Measurements from ENCODE around the gene ZNRF4. TPM values are rescaled to one million over a fixed set of nuclear protein-coding genes. Genes with fewer than 3 reads are reported as not detected.
"Not testable (repeated sequence)": the region's sequence is repeated elsewhere in the genome, so short reads cannot be mapped to it uniquely, and the experiment has no call there.

The ZNRF4 gene
- polyA plus RNA-seq, 4 donors = not detected

GRCh38 chr19:5484398-5485285 lies 29.4 kb downstream of the ZNRF4 start:
- no peak overlapping the region for H3K27ac ChIP-seq (ENCODE audit: low read depth in 1 of 3, low read length in 2 of 3)
- H3K4me1 ChIP-seq (ENCODE audit: control insufficient read depth in 3 of 3, insufficient read depth in 2 of 3, low read depth in 1 of 3, low read length in 2 of 3) = no peaks in the 10 kb centered on the region
- FAIRE-seq (no peak), DNase-seq (peak in 1 of 2 donors; percentile 9)
- WGBS, 3 donors = 15 to 23% (median 20%) methylated on average over 13 of the region's 13 CpGs
- no peaks in the 10 kb centered on the region for H3K36me3 ChIP-seq (ENCODE audit: control insufficient read depth in 3 of 3, insufficient read depth in 2 of 3, low read depth in 1 of 3, low read length in 3 of 3)
- peaks cover 0 to 16% of the 10 kb centered on the region in 2 donors for H3K9me3 ChIP-seq (ENCODE audit: control insufficient read depth in 2 of 2, insufficient read depth in 1 of 2, low read depth in 1 of 2, low read length in 1 of 2)
- no peak overlapping the region for H3K4me3 ChIP-seq (ENCODE audit: low read depth in 1 of 3, low read length in 3 of 3)
- H3K27me3 ChIP-seq (ENCODE audit: control insufficient read depth in 3 of 3, insufficient read depth in 3 of 3, low read length in 3 of 3) = peaks cover 0 to 12% (median 4%) of the 10 kb centered on the region in 3 donors

GRCh38 chr19:5485286-5485636 lies 30.0 kb downstream of the ZNRF4 start:
- FAIRE-seq = no peak
- H3K4me1 ChIP-seq (ENCODE audit: control insufficient read depth in 3 of 3, insufficient read depth in 2 of 3, low read depth in 1 of 3, low read length in 2 of 3) = no peaks in the 10 kb centered on the region
- H3K9me3 ChIP-seq (ENCODE audit: control insufficient read depth in 2 of 2, insufficient read depth in 1 of 2, low read depth in 1 of 2, low read length in 1 of 2) = peaks cover 0 to 16% of the 10 kb centered on the region in 2 donors
- H3K36me3 ChIP-seq (ENCODE audit: control insufficient read depth in 3 of 3, insufficient read depth in 2 of 3, low read depth in 1 of 3, low read length in 3 of 3) = no peaks in the 10 kb centered on the region
- DNase-seq = no peak
- H3K27me3 ChIP-seq (ENCODE audit: control insufficient read depth in 3 of 3, insufficient read depth in 3 of 3, low read length in 3 of 3) = peaks cover 0 to 8% (median 4%) of the 10 kb centered on the region in 3 donors
- 58 to 69% (median 65%) methylated on average over 3 of the region's 3 CpGs for WGBS, 3 donors
- H3K27ac ChIP-seq (ENCODE audit: low read depth in 1 of 3, low read length in 2 of 3) = no peak overlapping the region
- no peak overlapping the region for H3K4me3 ChIP-seq (ENCODE audit: low read depth in 1 of 3, low read length in 3 of 3)

GRCh38 chr19:5485658-5486057 lies 30.4 kb downstream of the ZNRF4 start:
- H3K4me3 ChIP-seq (ENCODE audit: low read depth in 1 of 3, low read length in 3 of 3); H3K27ac ChIP-seq (ENCODE audit: low read depth in 1 of 3, low read length in 2 of 3); H3K27me3 ChIP-seq (ENCODE audit: control insufficient read depth in 3 of 3, insufficient read depth in 3 of 3, low read length in 3 of 3); H3K36me3 ChIP-seq (ENCODE audit: control insufficient read depth in 3 of 3, insufficient read depth in 2 of 3, low read depth in 1 of 3, low read length in 3 of 3); H3K4me1 ChIP-seq (ENCODE audit: control insufficient read depth in 3 of 3, insufficient read depth in 2 of 3, low read depth in 1 of 3, low read length in 2 of 3); FAIRE-seq; DNase-seq: not testable (repeated sequence)
- H3K9me3 ChIP-seq (ENCODE audit: control insufficient read depth in 2 of 2, insufficient read depth in 1 of 2, low read depth in 1 of 2, low read length in 1 of 2) = peaks cover 0 to 16% of the 10 kb centered on the region in 2 donors
- WGBS, 3 donors = 76 to 91% (median 85%) methylated on average over 4 of the region's 4 CpGs

GRCh38 chr19:5487222-5487621 lies 32.0 kb downstream of the ZNRF4 start:
- Histone ChIP-seq H3K27ac (ENCODE audit: low read depth in 1 of 3, low read length in 2 of 3) (no peak overlapping the region), H3K9me3 (ENCODE audit: control insufficient read depth in 2 of 2, insufficient read depth in 1 of 2, low read depth in 1 of 2, low read length in 1 of 2) (peaks cover 0 to 8% of the 10 kb centered on the region in 2 donors), H3K4me3 (ENCODE audit: low read depth in 1 of 3, low read length in 3 of 3) (no peak overlapping the region), H3K27me3 (ENCODE audit: control insufficient read depth in 3 of 3, insufficient read depth in 3 of 3, low read length in 3 of 3) (peaks cover 0 to 11% (median 5%) of the 10 kb centered on the region in 3 donors), H3K36me3 (ENCODE audit: control insufficient read depth in 3 of 3, insufficient read depth in 2 of 3, low read depth in 1 of 3, low read length in 3 of 3) (no peaks in the 10 kb centered on the region), H3K4me1 (ENCODE audit: control insufficient read depth in 3 of 3, insufficient read depth in 2 of 3, low read depth in 1 of 3, low read length in 2 of 3) (no peaks in the 10 kb centered on the region)
- no peak for DNase-seq
- no peak for FAIRE-seq
- 43 to 61% (median 48%) methylated on average over 7 of the region's 7 CpGs for WGBS, 3 donors

- H3K9me3 ChIP-seq (ENCODE audit: control insufficient read depth in 2 of 2, insufficient read depth in 1 of 2, low read depth in 1 of 2, low read length in 1 of 2) = no peaks in the 10 kb centered on the region
- DNase-seq = no peak
- H3K27me3 ChIP-seq (ENCODE audit: control insufficient read depth in 3 of 3, insufficient read depth in 3 of 3, low read length in 3 of 3) = peaks cover 0 to 18% (median 10%) of the 10 kb centered on the region in 3 donors
- no peak overlapping the region for H3K27ac ChIP-seq (ENCODE audit: low read depth in 1 of 3, low read length in 2 of 3)
- FAIRE-seq = no peak
- 55 to 68% (median 59%) methylated on average over 18 of the region's 18 CpGs for WGBS, 3 donors
- H3K4me3 ChIP-seq (ENCODE audit: low read depth in 1 of 3, low read length in 3 of 3) = no peak overlapping the region
- no peaks in the 10 kb centered on the region for H3K4me1 ChIP-seq (ENCODE audit: control insufficient read depth in 3 of 3, insufficient read depth in 2 of 3, low read depth in 1 of 3, low read length in 2 of 3)
- no peaks in the 10 kb centered on the region for H3K36me3 ChIP-seq (ENCODE audit: control insufficient read depth in 3 of 3, insufficient read depth in 2 of 3, low read depth in 1 of 3, low read length in 3 of 3)
These were observed 34.3 kb downstream of the ZNRF4 start for GRCh38 chr19:5489551-5489950.

GRCh38 chr19:5491565-5491964 lies 36.3 kb downstream of the ZNRF4 start:
- Histone ChIP-seq H3K4me3 (ENCODE audit: low read depth in 1 of 3, low read length in 3 of 3) (no peak overlapping the region), H3K36me3 (ENCODE audit: control insufficient read depth in 3 of 3, insufficient read depth in 2 of 3, low read depth in 1 of 3, low read length in 3 of 3) (no peaks in the 10 kb centered on the region), H3K9me3 (ENCODE audit: control insufficient read depth in 2 of 2, insufficient read depth in 1 of 2, low read depth in 1 of 2, low read length in 1 of 2) (no peaks in the 10 kb centered on the region), H3K27me3 (ENCODE audit: control insufficient read depth in 3 of 3, insufficient read depth in 3 of 3, low read length in 3 of 3) (peaks cover 0 to 23% (median 10%) of the 10 kb centered on the region in 3 donors), H3K4me1 (ENCODE audit: control insufficient read depth in 3 of 3, insufficient read depth in 2 of 3, low read depth in 1 of 3, low read length in 2 of 3) (no peaks in the 10 kb centered on the region), H3K27ac (ENCODE audit: low read depth in 1 of 3, low read length in 2 of 3) (no peak overlapping the region)
- FAIRE-seq (no peak), DNase-seq (no peak)
- WGBS, 3 donors = 85 to 87% (median 86%) methylated on average over 12 of the region's 12 CpGs

- WGBS, 3 donors = 48 to 59% (median 53%) methylated on average over 8 of the region's 8 CpGs
- Histone ChIP-seq H3K9me3 (ENCODE audit: control insufficient read depth in 2 of 2, insufficient read depth in 1 of 2, low read depth in 1 of 2, low read length in 1 of 2) (no peaks in the 10 kb centered on the region), H3K4me3 (ENCODE audit: low read depth in 1 of 3, low read length in 3 of 3) (no peak overlapping the region), H3K27ac (ENCODE audit: low read depth in 1 of 3, low read length in 2 of 3) (no peak overlapping the region), H3K36me3 (ENCODE audit: control insufficient read depth in 3 of 3, insufficient read depth in 2 of 3, low read depth in 1 of 3, low read length in 3 of 3) (no peaks in the 10 kb centered on the region), H3K4me1 (ENCODE audit: control insufficient read depth in 3 of 3, insufficient read depth in 2 of 3, low read depth in 1 of 3, low read length in 2 of 3) (no peaks in the 10 kb centered on the region), H3K27me3 (ENCODE audit: control insufficient read depth in 3 of 3, insufficient read depth in 3 of 3, low read length in 3 of 3) (peaks cover 0 to 23% (median 10%) of the 10 kb centered on the region in 3 donors)
- FAIRE-seq (no peak), DNase-seq (no peak)
These were observed 37.0 kb downstream of the ZNRF4 start for GRCh38 chr19:5492281-5492634.

GRCh38 chr19:5492635-5493409 lies 37.6 kb downstream of the ZNRF4 start:
- H3K36me3 ChIP-seq (ENCODE audit: control insufficient read depth in 3 of 3, insufficient read depth in 2 of 3, low read depth in 1 of 3, low read length in 3 of 3) = no peaks in the 10 kb centered on the region
- no peaks in the 10 kb centered on the region for H3K9me3 ChIP-seq (ENCODE audit: control insufficient read depth in 2 of 2, insufficient read depth in 1 of 2, low read depth in 1 of 2, low read length in 1 of 2)
- 6 to 11% (median 11%) methylated on average over 30 to 31 of the region's 31 CpGs for WGBS, 3 donors
- no peak for FAIRE-seq
- no peak overlapping the region for H3K27ac ChIP-seq (ENCODE audit: low read depth in 1 of 3, low read length in 2 of 3)
- no peak overlapping the region for H3K4me3 ChIP-seq (ENCODE audit: low read depth in 1 of 3, low read length in 3 of 3)
- H3K27me3 ChIP-seq (ENCODE audit: control insufficient read depth in 3 of 3, insufficient read depth in 3 of 3, low read length in 3 of 3) = peaks cover 0 to 23% (median 10%) of the 10 kb centered on the region in 3 donors
- H3K4me1 ChIP-seq (ENCODE audit: control insufficient read depth in 3 of 3, insufficient read depth in 2 of 3, low read depth in 1 of 3, low read length in 2 of 3) = no peaks in the 10 kb centered on the region
- no peak for DNase-seq
